Measurements from ENCODE around the gene FZD10. TPM values are rescaled to one million over a fixed set of nuclear protein-coding genes. Genes with fewer than 3 reads are reported as not detected.
A peak's percentile ranks its signal among the peaks of the same experiment; 100 is the strongest.

The FZD10 gene
- total RNA-seq, 1 donor from 2014 or later = not detected

DNA sequence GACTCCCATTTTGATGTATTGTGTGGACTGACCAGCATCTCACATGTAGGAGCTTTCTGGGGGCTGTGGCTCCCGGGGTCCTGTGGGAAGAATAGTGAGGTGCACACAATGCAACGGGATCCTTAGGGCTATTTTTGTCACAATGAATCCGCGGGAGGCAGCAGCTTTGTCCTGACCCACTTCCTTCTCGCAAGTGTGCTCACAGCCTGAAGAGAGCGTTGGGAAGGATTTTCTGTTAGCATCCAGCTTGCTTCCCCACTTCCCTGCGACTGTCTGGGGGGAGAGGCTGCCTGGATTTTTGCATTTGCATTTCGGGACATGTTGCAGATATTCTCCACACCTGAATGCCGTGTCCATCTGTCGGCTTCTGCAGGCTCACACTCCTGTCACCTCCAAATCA lies 31.9 kb downstream of the FZD10 start:
- H3K36me3 Mint-ChIP-seq (ENCODE audit: unreplicated experiment) = no peaks in the 10 kb centered on the region
- H3K4me1 Mint-ChIP-seq (ENCODE audit: unreplicated experiment) = no peaks in the 10 kb centered on the region
- no peaks in the 10 kb centered on the region for H3K27me3 Mint-ChIP-seq (ENCODE audit: unreplicated experiment)
- H3K9me3 Mint-ChIP-seq (ENCODE audit: unreplicated experiment) = peaks cover 5% of the 10 kb centered on the region
- no peak overlapping the region for H3K27ac Mint-ChIP-seq (ENCODE audit: unreplicated experiment)
- DNase-seq (ENCODE audit: extremely low spot score, unreplicated experiment) = no peak
- TF ChIP-seq, protein P1, sequence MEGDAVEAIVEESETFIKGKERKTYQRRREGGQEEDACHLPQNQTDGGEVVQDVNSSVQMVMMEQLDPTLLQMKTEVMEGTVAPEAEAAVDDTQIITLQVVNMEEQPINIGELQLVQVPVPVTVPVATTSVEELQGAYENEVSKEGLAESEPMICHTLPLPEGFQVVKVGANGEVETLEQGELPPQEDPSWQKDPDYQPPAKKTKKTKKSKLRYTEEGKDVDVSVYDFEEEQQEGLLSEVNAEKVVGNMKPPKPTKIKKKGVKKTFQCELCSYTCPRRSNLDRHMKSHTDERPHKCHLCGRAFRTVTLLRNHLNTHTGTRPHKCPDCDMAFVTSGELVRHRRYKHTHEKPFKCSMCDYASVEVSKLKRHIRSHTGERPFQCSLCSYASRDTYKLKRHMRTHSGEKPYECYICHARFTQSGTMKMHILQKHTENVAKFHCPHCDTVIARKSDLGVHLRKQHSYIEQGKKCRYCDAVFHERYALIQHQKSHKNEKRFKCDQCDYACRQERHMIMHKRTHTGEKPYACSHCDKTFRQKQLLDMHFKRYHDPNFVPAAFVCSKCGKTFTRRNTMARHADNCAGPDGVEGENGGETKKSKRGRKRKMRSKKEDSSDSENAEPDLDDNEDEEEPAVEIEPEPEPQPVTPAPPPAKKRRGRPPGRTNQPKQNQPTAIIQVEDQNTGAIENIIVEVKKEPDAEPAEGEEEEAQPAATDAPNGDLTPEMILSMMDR (IDR thresholded peaks at IDR 0.05) = no peak
- H3K4me3 Mint-ChIP-seq (ENCODE audit: unreplicated experiment) = no peak overlapping the region

DNA sequence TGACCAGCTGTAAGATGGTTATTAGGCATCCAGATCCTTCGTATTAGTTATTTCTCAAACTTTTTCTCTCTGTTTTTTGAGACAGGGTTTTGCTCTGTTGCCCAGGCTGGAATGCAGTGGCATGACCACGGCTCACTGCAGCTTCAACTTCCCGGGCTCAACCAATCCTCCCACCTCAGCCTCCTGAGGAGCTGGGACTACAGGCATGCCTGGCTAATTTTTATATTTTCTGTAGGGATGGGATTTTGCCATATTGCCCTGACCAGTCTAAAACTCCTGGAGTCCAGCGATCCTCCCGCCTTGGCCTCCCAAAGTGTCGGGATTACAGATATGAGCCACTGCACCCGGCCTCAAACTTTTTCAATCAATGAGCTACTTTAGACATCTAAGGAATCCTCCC lies 33.1 kb downstream of the FZD10 start:
- Mint-ChIP-seq H3K27me3 (ENCODE audit: unreplicated experiment) (no peaks in the 10 kb centered on the region), H3K27ac (ENCODE audit: unreplicated experiment) (no peak overlapping the region), H3K36me3 (ENCODE audit: unreplicated experiment) (no peaks in the 10 kb centered on the region), H3K4me1 (ENCODE audit: unreplicated experiment) (no peaks in the 10 kb centered on the region), H3K9me3 (ENCODE audit: unreplicated experiment) (peaks cover 2% of the 10 kb centered on the region), H3K4me3 (ENCODE audit: unreplicated experiment) (no peak overlapping the region)
- DNase-seq (ENCODE audit: extremely low spot score, unreplicated experiment) = peak; percentile 38
- TF ChIP-seq, protein P1 (IDR thresholded peaks at IDR 0.05) = no peak

DNA sequence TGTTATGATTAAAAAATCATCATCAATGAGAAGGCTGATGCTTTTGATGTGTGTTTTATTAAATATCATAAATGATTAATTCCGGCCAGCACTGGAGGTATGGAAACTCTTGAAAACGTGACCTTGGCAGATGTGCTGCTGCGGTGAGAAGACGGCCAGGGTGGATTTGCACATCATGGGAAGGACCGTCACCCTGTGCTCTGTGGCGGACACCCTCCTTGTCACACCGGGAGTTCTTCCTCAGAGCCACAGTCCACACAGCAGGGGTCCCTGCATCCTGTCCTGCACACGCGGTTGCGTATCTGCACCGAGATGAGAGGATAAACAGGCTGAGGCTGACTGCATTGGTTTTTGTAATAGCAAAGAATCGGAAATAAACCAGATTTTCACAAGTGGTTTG lies 33.5 kb downstream of the FZD10 start:
- Mint-ChIP-seq H3K27me3 (ENCODE audit: unreplicated experiment) (no peaks in the 10 kb centered on the region), H3K4me1 (ENCODE audit: unreplicated experiment) (no peaks in the 10 kb centered on the region)

DNA sequence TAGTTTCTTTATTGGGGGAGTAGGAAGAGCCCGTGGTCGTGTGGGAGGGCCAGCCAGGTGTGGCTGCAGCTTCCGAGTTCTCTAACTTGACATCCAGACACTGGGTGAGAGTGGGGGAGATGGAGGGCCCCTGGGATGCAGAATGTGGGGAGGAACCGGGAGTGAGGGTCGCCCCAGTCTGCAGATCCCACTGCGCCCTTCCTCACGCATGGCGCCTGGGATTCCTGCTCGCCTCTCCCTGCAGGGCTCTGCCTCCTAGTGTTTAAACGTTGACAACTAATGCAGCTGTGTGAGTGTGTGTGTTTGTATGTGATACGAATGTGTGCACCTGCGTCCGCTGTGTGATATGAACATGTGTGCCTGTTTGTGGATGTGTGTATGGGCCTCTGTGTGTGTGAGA lies 34.6 kb downstream of the FZD10 start:
- Mint-ChIP-seq H3K9me3 (ENCODE audit: unreplicated experiment) (peaks cover 12% of the 10 kb centered on the region), H3K4me1 (ENCODE audit: unreplicated experiment) (no peaks in the 10 kb centered on the region), H3K36me3 (ENCODE audit: unreplicated experiment) (no peaks in the 10 kb centered on the region), H3K4me3 (ENCODE audit: unreplicated experiment) (no peak overlapping the region), H3K27me3 (ENCODE audit: unreplicated experiment) (no peaks in the 10 kb centered on the region), H3K27ac (ENCODE audit: unreplicated experiment) (no peak overlapping the region)
- no peak for DNase-seq (ENCODE audit: extremely low spot score, unreplicated experiment)
- TF ChIP-seq, protein P1 (IDR thresholded peaks at IDR 0.05) = no peak

More for the DNA sequence above, 33.5 kb downstream of the FZD10 start:
- H3K4me3 Mint-ChIP-seq (ENCODE audit: unreplicated experiment) = no peak overlapping the region
- H3K9me3 Mint-ChIP-seq (ENCODE audit: unreplicated experiment) = peaks cover 5% of the 10 kb centered on the region
- no peak overlapping the region for H3K27ac Mint-ChIP-seq (ENCODE audit: unreplicated experiment)
- no peak for DNase-seq (ENCODE audit: extremely low spot score, unreplicated experiment)
- TF ChIP-seq, protein P1 (IDR thresholded peaks at IDR 0.05) = no peak
- H3K36me3 Mint-ChIP-seq (ENCODE audit: unreplicated experiment) = no peaks in the 10 kb centered on the region

DNA sequence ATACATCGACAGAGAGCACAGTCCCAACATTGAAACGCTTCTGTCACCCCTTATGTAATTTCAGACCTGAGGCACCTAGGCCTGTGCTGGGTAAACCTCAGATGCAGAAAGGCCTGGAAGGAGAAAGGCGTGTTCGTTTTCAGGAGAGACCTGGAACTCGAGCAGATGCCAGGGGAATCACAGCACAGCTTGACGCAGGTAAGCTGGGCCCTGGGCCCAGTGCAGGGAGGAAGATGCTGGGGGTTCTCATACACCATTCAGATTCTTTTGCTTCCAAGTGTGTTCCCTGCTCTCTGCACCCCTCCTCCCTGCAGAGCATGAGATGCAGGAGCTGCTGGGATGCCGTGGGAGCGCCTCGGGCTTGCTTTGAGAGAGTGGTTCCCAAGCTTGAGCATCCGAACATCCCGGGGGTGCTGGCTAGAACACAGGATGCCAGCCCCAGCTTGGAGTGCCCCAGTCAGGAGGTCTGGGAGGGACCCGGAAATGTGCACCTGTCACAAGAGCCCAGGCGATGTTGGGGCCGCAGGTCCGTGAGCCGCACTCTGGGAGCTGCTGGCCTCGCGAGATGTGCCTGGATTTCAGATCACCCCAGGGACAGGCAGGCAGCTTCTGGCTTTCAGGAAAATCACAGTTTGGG lies 35.9 kb downstream of the FZD10 start:
- no peak overlapping the region for H3K27ac Mint-ChIP-seq (ENCODE audit: unreplicated experiment)
- peaks cover 13% of the 10 kb centered on the region for H3K9me3 Mint-ChIP-seq (ENCODE audit: unreplicated experiment)
- H3K36me3 Mint-ChIP-seq (ENCODE audit: unreplicated experiment) = no peaks in the 10 kb centered on the region
- peak; percentile 82 for DNase-seq (ENCODE audit: extremely low spot score, unreplicated experiment)
- no peak overlapping the region for H3K4me3 Mint-ChIP-seq (ENCODE audit: unreplicated experiment)
- H3K4me1 Mint-ChIP-seq (ENCODE audit: unreplicated experiment) = no peaks in the 10 kb centered on the region
- TF ChIP-seq, protein P1 (IDR thresholded peaks at IDR 0.05) = no peak
- H3K27me3 Mint-ChIP-seq (ENCODE audit: unreplicated experiment) = no peaks in the 10 kb centered on the region
